NCI-H1105 (cell line): ENCODE measurements around the gene LARP1.

ENCODE experiments used
- DNase-seq: peaks from one replicate; lab custom pipeline; 2025; lab: John Stamatoyannopoulos, UW

The LARP1 gene

GRCh38 chr5:154858297-154858971, 103.3 kb downstream of the LARP1 start, which contains the start of gene CNOT8:
Gene CNOT8 (plus strand): TSS chr5:154858627. CDS start chr5:154863279, 4,652 bp downstream.
- peak; percentile 86 for DNase-seq

- no peak for DNase-seq
Measured at GRCh38 chr5:154858972-154859871, 104.0 kb downstream of the LARP1 start.

DNA sequence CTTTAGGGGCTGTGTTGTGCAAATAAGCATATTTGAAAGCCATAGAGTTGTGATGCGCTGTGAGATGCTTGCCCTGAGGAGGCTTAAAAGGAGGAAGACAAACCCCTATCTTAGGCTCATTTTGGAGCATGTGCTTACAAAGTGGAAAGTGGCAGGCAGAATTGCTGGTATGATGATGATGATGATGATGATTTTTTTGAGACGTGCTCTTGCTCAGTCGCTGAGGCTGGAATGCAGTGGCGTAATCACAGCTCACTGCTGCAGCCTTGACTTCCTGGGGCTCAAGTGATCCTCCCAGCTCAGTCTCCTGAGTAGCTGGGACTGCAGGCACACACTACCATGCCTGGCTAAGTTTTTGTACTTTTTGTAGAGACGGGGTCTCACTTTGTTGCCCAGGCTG, 104.9 kb downstream of the LARP1 start:
- no peak for DNase-seq

DNA sequence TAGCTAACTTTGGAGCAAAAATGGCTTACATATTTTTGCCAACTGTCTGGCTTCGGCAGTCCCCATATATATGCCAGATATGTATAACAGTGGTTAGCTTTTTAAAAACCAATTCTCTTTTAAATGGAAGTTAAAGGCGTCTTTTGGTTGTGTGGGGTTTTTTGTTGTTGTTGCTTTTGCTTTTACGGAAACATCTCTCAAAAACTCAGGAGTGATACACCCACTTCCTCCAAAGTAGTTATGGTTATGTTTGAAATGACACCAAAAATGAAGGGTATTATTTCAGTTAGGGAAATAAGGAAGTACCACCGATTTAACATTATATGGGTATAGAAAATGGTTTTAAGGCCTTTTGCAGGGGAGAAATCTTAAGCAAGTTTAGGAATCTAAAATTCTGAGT, 105.6 kb downstream of the LARP1 start:
- DNase-seq = no peak

- no peak for DNase-seq
Measured at GRCh38 chr5:154861946-154862345, 106.8 kb downstream of the LARP1 start.

- no peak for DNase-seq
Measured at GRCh38 chr5:154862766-154863165, 107.6 kb downstream of the LARP1 start.

DNA sequence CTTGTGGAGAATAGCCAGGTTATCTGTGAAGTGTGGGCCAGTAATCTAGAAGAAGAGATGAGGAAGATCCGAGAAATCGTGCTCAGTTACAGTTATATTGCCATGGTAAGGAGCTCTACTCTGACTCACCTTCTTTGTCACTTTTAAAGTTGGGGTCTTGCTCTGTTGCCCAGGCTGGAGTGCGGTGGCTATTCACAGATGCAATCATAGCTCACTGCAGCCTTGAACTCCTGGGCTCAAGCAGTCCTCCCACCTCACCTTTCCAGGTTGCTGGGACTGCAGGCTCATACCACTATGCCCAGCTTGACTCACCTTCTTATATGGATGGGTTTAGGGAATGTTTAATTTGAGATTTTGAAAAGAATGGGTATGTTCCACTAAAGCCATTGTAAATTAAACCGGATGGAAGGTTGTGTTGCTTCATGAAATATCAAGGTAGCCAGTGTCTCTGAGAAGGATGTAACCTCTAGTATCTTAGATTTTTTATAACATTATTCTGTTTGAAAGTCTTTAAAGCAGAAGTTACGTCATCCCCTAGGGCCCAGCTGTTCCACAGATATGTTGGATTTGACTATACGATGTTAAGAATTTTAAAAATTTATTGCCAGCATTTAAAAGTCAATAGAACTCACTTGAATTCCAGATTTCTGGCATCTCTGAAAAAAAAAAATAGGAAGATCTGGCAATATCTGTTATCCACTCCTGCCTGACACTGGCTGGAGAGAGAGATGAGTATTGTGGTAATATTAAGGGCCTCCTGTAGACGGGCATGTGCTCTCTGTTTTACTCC, 108.3 kb downstream of the LARP1 start:
- no peak for DNase-seq

DNA sequence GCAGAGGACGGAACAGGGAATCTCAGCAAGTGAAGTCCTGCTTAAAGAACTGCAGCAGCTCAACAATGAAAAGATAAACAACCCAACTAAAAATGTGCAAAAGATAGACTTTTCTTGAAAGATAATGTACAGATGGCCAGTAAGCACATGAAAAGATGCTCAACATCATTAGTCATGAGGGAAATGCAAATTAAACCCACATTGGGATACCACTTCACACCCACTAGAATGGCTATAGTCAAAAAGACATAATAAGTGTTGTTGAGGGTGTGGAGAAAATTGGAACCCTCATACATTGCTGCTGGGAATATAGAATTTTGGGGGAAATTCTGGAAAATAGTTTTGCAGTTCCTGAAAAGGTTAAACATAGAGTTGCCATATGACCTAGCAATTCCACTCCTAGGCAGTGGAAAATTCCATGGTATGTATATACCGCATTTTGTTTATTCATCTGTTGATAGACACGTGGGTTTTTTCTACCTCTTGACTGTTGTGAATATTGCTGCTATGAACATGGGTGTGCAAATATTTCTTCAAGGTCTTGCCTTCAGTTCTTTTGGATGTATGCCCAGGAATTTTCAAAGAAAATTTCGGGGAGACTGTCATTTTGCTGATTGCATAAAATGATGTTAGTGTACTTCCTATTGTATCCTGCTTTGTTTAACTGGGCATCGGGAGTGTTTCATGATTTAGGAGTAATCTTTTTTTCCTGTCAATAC, 110.4 kb downstream of the LARP1 start:
- DNase-seq = no peak

- no peak for DNase-seq
Measured at GRCh38 chr5:154866841-154867240, 111.7 kb downstream of the LARP1 start.
